OCI-M2 (cell line): ENCODE measurements around the gene ZC3HAV1L.
"Not testable (repeated sequence)": the region's sequence is repeated elsewhere in the genome, so short reads cannot be mapped to it uniquely, and the experiment has no call there.

ENCODE experiments used
- DNase-seq: peaks from one replicate; lab custom pipeline; 2025; ENCODE audit not compliant: unreplicated experiment; lab: John Stamatoyannopoulos, UW

ZC3HAV1L gene

GRCh38 chr7:139054656-139055055, 18.8 kb upstream of the ZC3HAV1L start:
- DNase-seq, result not testable (repeated sequence)

GRCh38 chr7:139054101-139054500, 18.3 kb upstream of the ZC3HAV1L start:
- no peak for DNase-seq

DNA sequence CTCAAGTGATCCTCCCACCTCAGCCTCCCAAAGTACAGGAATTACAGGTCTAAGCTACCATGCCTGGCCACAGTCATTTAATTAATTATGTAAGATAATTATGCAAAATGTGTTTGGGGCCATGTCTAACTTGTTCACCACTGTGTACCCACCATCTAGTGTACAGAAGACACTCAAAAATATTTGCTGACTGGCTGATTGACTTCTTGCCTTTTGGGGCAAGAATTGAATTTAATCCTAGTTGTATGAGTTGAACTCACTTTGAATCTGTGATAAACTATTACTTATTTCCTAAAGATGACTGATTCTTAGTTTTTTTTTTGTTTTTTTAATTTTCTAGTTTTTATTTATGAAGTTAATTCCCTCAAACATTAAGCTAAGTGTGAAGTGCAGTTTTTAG, 15.8 kb upstream of the ZC3HAV1L start:
- no peak for DNase-seq

DNA sequence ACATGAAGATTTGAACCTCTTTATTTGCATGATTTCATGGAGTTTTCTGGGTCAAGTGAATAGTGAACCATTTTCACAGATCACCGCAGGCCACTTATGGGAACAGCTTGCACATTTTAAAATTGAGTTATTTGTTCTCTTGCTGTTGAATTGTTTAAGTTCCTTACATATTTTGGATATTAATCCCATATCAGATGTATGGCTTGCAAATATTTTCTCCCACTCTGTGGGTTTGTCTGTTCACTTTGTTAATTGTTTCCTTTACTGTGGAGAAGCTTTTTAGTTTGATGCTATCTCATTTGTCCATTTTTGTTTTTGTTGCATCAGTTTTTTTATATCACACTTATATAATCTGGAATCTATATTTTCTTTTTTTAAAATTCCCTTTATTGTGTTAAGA, 14.1 kb upstream of the ZC3HAV1L start:
- no peak for DNase-seq

- DNase-seq, result no peak
Observed at GRCh38 chr7:139049111-139049510, 13.3 kb upstream of the ZC3HAV1L start.

GRCh38 chr7:139047970-139048369, 12.1 kb upstream of the ZC3HAV1L start:
- DNase-seq, result no peak

- no peak for DNase-seq
Observed at GRCh38 chr7:139046143-139046542, 10.3 kb upstream of the ZC3HAV1L start.

DNA sequence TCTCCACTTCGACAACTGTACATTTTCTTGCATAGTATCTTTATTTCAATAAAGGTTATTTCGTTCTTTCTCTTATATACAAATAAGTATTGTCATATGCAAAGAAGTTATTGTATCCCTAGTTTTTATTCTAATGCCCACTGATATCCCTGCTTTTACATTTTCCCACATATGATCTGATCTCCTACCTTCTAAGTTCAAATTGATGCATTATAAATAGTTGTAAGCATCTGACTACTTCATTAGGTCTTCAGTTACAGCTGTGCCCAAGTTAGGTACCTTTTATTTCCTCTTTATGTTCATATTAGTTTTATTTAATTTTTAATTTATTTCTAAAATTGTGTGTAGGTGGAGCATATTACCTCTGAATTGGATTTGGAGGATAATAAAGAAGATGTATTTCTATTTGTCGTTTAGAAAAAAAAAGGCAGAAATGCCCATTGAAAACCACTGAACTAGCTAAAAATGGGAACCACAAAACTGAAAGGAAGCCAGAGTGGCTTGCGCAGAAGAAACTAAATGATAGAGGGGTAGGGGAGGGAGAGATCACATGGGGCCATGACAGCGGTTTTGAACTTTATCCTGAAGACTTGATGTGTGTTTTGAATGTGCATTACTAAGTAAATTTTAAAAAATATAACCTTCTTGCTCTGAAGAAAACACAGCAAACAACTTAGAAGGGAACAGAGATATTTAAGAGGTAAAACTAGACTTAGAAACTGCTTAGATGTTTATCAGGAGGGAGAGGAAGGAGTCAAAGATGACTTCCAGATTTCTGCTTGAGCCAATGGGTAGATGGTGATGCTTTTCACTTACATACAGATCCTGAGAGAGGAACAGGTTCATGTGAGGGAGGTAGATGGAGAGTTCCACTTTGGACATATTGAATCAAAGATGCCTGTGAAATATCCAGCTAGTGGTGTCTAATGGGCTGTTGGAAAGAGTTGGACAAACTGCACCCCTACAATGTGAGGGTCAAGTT, 9.3 kb upstream of the ZC3HAV1L start:
- no peak for DNase-seq

DNA sequence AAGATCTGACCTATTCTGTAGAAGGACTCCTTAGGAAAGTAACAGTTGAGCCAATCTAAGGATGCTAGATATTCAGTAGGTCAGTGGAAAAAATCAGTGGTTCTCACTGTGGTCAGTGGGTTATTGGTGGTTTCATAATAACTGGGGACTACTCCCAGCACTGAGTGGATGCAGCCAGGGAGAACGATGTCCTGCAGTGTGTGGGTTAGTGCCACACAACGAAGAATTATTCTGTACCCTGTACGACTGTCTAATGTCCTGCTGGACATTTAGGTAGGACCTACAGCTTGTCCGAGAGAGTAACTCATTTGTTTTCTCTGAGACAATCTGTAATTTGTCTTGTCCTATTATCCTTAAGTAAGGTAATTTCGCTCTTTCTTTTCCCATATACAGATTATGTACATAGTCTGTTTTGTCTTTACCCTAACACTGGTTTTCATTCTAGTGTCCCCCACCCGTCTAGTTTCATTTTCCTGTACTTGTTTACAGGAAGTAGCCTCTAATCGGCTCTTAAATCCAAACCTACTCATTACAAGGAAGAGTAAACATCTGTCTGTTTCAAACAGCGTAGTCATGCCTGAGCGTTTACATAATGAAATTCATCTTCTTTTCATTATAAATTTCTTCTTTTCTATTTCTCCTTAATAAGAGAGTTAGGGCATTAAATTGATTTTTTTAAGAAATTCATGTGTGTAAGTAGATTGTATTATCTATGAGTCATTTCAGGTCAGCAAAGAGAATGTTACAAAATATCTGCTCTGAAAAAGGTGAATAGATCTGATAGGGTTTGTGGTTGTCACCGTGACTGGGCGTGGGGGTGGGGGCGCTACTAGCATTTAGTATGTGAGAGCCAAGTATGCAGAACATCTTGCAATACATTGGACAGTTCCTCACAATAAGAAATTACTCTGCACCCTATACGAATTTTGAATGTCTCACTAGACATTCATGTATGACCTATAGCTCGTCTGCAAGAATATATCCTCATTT, 8.3 kb upstream of the ZC3HAV1L start:
- no peak for DNase-seq

- no peak for DNase-seq
Observed at GRCh38 chr7:139041378-139042085, 5.7 kb upstream of the ZC3HAV1L start.

- no peak for DNase-seq
Observed at GRCh38 chr7:139038691-139039090, 2.8 kb upstream of the ZC3HAV1L start.

- no peak for DNase-seq
Observed at GRCh38 chr7:139036901-139037300, 1.1 kb upstream of the ZC3HAV1L start.

- no peak for DNase-seq
Observed at GRCh38 chr7:139034855-139035585, 822 bp downstream of the ZC3HAV1L start.

- DNase-seq, result no peak
Observed at GRCh38 chr7:139034336-139034735, 1.5 kb downstream of the ZC3HAV1L start.

- no peak for DNase-seq
Observed at GRCh38 chr7:139033346-139034114, 2.3 kb downstream of the ZC3HAV1L start.

- DNase-seq, result no peak
Observed at GRCh38 chr7:139032473-139032872, 3.4 kb downstream of the ZC3HAV1L start.

GRCh38 chr7:139029353-139029752, 6.5 kb downstream of the ZC3HAV1L start:
- DNase-seq, result no peak

- no peak for DNase-seq
Observed at GRCh38 chr7:139026551-139026950, 9.3 kb downstream of the ZC3HAV1L start.

- DNase-seq, result not testable (repeated sequence)
Observed at GRCh38 chr7:139025861-139026260, 10.0 kb downstream of the ZC3HAV1L start.
